Stimulated activated naive CD4-positive, alpha-beta T cell (primary cell): ENCODE measurements around the gene MS4A4E.
"Not testable (repeated sequence)": the region's sequence is repeated elsewhere in the genome, so short reads cannot be mapped to it uniquely, and the experiment has no call there.

Experiments
- DNase-seq, 6 experiments: peaks; one replicate each; lab custom pipeline; 2025; lab: John Stamatoyannopoulos, UW

Gene MS4A4E

DNA sequence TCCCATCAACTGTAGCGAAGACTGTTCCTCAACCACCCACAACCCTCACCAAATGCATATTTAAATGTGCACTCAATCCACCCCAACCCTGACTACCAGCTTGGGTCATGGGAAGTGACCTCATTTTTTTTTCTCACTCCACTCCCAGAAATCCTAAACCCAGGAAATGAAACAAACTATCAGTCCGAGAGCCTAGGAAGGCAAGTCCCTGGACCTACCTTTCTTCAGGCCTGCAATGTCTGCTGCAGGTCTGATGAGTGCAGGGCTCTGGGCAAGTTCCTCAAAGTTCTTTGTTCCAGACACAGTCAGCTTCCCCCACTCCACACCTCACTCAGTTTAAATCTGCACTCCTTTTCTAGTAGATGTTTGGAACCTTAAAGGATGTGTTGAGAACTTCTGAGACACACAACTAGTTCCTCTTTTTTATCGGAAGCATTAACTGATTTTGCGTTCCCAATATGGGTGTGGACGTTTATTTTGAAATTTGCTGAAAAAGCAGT lies at the start of gene MS4A4E:
TSS of gene MS4A4E (minus strand) at position 398 of the 500 bp plus-strand sequence. CDS start 13,082 bp downstream, outside the sequence.
- no peak for DNase-seq

DNA sequence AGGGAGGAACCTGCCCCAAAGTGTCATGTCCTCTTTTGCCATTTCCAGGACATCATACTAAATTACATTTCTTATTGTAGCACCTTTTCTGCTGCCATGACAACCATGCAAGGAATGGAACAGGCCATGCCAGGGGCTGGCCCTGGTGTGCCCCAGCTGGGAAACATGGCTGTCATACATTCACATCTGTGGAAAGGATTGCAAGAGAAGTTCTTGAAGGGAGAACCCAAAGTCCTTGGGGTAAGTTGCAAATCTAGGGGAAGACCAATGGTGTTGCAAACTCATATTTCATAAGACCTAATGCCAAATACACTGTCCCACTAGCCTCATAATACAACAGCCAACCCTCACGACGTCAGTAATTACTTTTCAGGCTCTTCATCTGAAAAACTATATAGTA lies 49.2 kb upstream of the MS4A4E start:
- no peak for DNase-seq

DNA sequence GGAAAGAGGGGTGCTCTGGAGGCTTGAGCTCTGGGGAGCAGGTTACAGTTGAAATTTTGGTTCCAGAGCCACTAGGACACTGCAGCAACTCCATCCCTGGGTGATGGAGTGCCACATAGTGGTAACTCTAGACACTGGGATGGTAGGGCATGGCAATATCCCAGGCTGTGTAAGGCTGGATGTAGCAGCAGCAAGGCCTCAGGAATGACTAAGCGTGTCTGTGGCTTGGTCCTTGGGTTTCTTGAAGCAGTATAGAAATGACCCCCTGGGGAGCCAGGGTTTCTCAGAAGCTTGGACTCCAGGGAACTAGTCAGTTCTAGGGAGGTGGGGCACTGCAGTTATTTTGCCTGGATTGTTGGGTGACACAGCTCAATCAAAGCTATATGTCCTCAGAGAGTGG lies 45.6 kb upstream of the MS4A4E start:
- DNase-seq, result no peak

DNA sequence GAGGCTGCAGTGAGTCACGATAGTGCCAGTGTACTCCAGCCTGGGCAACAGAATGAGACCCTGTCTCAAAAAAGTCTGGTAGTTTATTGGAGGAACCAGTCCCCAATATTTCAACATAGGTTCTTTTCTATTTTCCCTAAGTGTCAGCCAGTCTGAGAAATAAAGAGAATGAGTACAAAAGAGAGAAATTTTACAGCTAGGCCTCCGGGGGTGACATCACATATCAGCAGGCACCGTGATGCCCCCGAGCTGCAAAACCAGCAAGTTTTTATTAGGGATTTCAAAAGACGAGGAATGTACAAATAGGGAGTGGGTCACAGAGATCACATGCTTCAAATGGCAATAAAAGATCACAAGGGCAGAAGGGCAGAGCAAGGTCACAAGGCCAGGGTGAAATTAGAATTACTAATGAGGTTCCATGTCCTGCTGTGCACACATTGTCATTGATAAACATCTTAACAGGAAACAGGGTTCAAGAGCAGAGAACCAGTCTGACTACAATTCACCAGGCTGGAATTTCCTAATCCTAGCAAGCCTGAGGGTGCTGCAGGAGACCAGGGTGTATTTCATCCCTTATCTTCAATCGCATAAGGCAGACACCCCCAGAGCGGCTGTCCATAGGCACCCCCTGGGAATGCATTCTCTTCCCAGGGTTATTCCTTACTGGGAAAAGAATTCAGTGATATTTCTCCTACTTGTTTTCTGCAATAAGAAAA lies 42.6 kb upstream of the MS4A4E start:
- not testable (repeated sequence) for DNase-seq

DNA sequence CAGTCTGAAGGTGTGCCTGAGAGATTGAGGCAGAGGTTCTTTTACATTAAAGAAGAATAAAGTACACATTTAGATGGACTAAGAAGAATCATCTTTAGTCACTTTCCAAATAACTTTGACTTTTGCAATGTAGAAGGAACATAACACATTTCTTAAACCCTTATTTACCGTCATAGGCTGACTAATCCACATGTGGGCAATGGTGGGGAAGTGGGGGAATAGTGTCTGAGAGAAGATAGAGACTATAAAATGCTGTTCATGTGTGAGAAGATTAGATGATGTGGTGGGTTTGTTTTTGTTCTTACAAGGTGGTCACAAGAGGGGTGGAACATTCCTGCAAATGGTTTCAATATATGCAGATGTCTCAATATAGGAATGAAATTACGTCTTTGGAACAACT lies 39.3 kb upstream of the MS4A4E start:
- DNase-seq, result no peak

DNA sequence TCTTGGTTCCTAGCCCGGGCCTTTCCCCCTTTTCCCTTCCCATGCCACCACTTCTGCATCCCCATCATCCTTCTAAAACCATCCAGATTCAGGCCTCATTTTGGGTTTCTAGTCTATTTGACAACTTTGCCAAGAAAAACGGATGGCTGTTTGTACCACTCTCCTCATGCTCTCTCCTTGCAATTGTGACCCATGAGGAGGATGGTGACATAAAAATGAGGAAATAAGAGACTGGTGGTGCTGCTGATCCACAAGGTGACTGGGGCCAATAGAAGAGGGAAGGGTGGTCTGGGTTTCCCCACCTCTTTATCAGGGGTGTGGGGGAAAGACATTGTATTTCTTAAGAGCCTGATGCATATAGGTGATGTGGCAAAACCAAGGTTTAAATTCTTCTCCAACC lies 38.5 kb upstream of the MS4A4E start:
- DNase-seq, result no peak

DNA sequence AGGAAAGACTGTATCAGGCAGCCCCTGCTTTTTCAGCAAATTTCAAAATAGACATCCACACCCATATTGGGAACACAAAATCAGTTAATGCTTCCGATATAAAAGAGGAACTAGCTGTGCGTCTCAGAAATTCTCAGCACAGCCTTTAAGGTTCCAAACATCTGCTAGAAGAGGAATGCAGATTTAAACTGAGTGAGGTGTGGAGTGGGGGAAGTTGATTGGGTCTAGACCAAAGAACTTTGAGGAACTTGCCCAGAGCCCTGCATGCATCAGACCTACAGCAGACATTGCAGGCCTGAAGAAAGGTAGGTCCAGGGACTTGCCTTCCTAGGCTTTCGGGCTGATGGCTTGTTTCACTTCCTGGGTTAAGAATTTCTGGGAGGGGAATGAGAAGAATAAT lies 37.5 kb upstream of the MS4A4E start, which contains the start of gene MS4A4A:
TSS of gene MS4A4A (plus strand) at position 255 of the 400 bp plus-strand sequence. CDS start at position 265, 10 bp downstream.
- DNase-seq, result no peak

DNA sequence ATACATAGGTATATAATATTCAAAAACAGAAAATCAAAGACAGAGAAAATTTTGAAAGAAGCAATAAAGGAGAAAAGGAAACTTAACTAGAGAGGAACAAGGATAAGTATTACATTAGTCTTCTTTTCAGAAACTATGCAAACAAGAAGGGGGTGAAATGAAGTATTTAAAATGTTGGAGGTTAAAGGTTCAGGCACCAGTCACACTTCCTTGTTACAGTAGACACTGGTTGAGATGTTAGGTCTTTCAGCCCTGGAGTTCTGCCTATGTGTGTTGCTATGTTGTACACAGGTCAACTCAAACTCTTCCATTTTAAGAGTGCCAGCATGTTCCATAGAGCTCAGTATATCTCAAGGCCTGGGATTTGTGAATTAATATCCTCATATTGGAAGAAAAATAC lies 31.5 kb upstream of the MS4A4E start:
- no peak for DNase-seq

DNA sequence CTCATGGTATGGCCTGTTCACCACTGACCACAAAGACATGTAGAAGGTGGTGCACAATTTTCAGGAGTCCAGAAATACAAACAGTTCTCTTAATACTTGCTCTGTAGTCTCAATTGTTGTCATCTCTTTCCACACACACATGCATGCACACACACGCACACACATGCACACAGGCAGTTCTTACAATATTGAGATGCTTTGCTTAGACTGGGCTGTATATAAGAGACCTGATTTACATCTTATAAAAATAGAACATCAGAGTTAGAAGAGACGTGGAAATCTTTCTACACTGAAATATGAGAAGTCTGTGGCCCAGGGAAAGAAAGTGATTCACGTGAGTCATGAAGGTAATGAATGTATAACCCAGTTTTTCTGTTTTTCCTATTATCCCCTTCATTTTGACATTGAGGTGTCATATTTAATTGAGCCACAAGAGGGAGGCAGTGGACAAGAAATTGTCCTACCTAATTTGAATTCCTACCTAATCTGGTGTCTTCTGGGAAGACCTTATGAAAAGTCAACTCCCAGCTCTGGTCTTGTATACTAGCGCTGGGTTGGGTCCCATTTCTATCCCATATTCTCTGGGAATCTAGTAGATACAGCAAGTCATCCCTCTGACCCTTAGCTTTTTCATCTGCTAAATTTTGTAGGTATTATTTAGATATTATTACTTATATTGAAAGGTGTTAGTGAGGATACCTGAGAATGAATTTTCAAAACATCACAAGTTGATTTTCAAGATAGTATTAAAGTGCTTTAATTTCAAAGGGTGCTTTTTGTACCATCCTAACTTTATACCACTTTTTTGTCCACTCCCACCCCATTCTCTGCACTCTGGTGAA lies 22.7 kb upstream of the MS4A4E start:
- DNase-seq, result peak in 1 of 6 experiments; percentile 7

DNA sequence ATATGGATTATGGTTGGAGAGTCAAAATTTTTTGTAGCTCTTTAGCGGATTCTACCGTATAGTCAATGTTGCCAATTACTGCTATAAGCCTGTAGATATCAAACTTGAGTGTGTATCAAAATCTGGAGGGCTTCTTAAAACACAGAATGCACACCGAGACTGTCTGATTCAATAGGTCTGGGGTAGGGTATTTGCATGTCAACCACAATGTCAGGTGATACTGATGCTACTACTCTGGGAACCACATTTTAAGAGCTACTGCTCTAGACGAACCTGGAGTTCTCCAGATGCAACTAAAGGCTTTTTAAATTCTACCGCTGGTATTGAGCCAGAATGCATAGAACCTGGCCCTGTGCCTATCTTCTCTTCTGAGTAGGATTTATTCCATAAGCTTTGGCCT lies 21.7 kb upstream of the MS4A4E start:
- no peak for DNase-seq

DNA sequence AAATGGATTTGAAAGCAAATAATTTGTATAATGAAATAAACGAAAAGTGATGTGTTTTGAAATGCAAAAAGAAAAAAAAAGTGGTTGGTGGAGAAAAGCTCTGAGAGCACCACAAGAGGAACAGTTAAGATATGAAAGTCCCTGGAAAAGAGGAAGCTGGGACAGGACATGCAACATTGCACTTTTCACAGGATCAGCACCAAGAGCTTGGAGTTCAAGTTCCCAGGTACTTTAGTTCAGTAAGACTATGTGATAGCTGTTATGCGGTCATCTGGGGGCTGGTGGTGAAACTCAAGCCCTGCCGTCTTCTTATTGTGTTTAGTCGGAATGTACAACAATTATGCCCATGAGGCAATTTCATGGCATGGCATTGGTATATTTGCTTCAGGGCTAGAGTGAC lies 20.5 kb upstream of the MS4A4E start:
- no peak for DNase-seq

DNA sequence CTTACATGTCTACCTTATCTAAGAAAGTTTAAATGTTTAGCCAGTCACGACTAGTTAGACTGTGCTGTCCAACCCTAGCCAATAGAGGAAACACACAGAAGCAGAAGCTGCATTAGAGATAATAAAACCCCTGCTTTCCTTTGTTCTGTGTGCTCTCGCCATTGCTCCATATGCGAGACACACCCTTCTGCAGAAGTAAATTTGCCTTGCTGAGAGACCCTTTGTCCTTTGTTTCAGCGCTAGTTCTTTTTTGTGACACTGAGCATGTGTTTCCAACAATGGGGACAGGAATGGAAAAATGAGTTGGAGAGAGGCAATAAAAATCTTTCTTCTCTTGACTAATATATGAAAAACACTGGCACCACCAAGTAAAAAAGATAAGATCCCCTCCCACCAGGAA lies 18.1 kb upstream of the MS4A4E start:
- DNase-seq, result no peak

DNA sequence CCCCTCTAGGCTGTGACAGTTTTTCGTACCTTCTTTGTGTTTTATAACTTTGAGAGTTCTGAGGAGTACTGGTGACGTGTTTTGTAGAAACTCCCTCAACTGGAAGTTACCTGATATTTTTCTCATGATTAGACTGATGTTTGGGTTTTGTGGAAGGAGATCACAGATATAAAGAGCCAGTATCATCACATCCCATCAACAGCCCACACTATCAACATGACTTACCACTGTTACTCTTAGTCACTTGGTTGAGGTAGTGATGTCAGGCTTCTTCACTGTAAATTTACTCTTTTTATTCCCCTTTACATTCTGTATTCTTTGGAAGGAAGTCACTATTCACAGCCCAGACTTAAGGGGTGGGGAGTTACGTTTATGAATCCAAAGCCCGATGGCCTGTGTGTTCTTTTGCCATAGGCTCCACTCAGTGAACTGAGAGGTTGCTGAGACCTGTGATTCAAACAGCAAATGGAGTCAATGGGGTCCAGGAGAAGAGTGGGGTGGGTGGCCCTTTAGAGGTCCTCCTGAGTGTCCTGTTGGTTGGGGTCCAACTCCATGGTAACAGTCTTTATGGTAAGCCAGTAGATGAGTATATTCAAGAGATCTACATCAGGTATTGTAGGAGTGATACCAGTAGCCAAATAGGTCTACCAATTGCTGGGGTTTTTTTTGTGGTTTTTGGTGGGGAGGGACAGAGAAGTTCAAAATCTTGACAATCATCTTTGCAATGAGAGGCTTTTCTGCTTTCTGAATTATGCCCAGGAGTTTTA lies 15.2 kb upstream of the MS4A4E start:
- DNase-seq, result no peak

DNA sequence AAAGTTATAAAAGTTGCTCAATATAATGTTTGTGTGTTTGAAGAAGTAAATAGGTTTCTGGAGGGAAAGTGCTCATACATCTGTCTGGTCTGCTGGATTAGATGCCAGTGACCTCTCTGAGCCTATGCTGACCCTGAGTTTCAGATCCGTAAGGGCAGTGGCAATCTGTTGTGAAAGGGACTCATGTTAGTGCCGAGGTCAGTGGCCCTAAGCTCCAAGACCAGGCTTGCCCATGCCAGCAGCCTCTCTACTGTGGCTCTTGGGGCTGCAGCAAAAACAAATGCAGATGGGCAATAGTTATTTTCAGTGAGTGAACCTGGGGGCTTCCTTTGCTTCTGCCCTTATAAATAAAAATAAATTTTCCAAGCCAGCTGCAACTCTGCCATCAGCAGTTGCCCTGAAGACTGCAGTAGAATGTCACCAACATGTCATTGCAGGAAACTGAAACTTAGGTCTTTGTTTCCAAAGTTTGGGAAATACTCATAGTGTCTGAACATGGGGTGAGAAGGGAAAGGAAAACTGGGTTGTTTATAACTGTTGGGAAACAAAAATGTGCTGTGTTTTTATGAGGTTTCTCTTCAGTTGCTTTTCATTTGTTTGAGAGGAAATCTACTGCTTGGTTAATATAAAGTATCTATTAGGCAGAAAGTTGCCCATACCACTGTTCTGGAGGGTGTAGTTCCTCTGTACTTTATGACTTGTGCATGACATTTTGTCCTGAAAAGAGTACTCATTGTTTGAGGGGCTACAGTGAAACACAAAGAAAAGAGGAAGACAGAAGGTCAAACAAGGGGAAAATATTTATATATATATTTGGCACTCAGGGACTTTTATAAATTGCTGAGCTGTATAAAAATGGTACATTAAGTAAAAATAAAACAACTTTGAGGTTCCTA lies 9.5 kb upstream of the MS4A4E start:
- DNase-seq, result no peak

DNA sequence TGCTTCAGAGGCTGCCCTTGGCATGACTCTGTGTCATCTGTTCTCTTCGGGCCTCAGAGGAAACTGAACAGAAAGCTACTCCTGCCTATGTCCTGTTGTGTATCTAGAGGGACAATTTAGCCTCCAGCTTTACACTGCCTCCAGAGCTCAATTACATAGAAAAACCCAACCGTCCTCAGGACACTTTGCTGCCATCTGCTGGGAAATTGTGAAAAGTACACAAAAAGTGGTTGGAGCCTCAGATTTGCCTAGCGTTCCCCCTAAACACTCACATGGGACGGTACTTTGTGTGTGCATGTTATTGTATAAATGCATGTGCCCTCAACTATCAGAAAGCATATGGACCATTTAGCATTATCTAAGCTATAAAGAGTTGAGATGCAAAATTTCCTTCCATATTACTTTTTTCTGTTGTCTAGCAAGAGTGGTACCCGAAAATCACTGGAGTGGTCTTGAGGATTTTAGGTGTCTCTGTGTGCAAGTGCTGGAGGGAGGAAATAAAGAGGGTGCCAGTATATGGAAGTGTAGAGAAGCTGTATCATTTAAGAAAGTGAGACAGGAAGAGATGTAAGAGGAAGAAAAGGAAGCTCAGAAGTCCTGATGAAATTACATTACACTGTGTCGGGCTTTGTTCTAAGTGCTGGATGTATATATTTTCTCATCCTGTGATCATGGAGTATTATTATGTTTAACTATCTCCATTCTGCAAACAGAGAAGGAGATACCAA lies 8.7 kb upstream of the MS4A4E start:
- peak in 1 of 6 experiments; percentile 30 for DNase-seq

DNA sequence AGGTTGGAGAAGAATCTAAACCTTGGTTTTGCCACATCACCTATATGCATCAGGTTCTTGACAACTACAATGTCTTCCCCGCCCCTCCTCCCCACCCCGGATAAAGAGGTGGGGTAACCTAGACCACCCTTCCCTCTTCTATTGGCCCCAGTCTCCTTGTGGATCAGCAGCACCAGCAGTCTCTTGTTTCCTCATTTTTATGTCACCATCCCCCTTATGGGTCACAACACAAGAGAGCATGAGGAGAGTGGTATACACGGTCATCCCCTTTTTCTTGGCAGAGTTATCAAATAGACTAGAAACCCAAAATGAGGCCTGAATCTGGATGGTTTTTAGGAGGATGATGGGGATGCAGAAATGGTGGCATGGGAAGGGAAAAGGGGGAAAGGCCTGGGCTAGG lies 1.2 kb downstream of the MS4A4E start:
- no peak for DNase-seq

DNA sequence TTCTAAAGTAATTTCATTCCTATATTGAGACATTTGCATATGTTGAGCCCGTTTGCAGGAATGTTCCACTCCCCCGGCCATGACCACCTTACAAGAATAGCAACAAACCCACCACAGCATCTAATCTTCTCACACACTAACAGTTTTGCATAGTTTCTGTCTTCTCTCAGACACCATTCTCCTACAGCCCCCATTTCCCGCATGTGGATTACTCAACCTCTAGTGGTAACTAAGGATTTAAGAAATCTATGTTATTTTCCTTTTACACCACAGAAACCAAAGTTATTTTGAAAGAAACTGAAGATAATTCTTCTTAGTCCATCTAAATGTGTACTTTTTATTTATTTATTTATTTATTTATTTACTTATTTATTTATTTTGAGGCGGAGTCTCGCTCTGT lies 2.3 kb downstream of the MS4A4E start:
- no peak for DNase-seq

DNA sequence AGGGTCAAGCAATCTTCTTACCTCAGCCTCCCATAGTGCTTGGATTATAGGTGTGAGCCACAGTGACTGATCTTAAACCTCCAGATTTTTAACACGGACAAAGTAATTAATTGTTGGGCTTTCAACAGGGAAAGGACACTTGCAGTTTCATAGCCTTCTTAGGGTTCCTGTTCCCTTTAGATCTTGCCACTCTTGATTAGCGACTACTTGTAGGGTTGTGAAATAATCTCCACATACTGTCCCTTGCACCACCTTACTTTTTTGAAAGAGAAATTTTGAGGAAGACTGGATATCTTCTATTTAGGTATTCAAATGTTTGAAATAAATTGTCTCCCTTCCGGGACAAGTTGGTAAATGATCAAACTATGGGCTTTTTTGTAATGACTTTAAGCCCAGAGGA lies 7.6 kb downstream of the MS4A4E start:
- no peak for DNase-seq

DNA sequence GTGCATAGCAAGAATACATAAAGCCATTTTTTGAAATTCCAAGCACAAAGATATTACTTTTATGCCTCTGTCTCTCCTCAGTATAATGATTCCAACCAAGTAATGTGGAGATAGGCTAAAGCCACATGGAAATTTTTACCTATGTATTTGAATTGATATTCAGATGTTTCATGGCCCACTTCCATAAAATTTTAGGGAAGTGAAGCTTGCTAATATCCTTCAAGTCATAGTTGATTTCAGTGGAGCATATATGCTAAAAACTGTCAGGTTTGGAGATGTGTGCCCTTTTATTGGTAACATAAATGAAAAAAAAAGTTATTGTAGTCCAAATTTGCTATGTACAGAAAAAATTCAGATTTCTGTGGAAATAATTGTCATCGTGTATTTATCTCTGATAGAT lies 12.3 kb downstream of the MS4A4E start:
- DNase-seq, result no peak

DNA sequence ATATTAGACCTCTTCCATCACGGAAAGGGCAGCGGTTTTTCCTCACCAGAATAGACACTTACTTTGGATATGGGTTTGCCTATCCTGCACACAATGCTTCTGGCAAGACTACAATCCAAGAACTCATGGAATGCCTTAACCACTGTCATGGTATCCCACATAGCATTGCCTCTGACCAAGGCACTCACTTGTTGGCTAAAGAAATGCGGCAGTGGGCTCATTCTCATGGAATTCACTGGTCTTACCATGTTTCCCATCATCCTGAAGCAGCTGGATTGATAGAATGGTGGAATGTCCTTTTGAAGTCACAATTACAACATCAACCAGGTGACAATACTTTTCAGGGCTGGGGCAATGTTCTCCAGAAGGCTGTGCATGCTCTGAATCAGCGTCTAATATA lies 20.8 kb downstream of the MS4A4E start:
- DNase-seq, result no peak

DNA sequence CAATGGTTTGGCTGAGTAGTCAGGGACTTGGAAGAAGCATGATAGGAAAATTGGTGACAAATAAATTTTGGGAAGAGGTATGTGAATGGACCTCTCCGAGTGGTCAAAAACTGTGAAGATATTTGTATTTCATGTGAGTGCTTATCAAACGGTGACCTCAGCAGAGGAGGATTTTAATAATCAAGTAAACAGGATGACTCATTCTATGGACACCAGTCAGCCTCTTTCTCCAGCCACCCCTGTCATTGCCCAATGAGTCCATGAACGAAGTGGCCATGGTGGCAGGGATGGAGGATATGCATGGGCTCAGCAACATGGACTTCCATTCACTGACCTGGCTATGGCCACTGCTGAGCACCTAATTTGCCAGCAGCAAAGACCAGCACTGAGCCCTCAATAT lies 21.2 kb downstream of the MS4A4E start:
- no peak for DNase-seq
